Tongue (tissue), 2 donors: ENCODE results near the gene DHDH. TPM values are rescaled to one million over a fixed set of nuclear protein-coding genes. Genes with fewer than 3 reads are reported as not detected.
"Not testable (repeated sequence)": the region's sequence is repeated elsewhere in the genome, so short reads cannot be mapped to it uniquely, and the experiment has no call there.

Experiments used
- DNase-seq: peaks from one replicate; pipeline ENCODE4 v3.0.0-alpha.2; 2015
- total RNA-seq: library from RNA; depleted of rRNA; stranded (reverse); fragments of >200 nt; gene quantifications from one replicate; pipeline ENCODE4 v1.2.3, GENCODE V29; 2014

The DHDH gene
- total RNA-seq, 1 donor from 2014 or later: not detected

DNA sequence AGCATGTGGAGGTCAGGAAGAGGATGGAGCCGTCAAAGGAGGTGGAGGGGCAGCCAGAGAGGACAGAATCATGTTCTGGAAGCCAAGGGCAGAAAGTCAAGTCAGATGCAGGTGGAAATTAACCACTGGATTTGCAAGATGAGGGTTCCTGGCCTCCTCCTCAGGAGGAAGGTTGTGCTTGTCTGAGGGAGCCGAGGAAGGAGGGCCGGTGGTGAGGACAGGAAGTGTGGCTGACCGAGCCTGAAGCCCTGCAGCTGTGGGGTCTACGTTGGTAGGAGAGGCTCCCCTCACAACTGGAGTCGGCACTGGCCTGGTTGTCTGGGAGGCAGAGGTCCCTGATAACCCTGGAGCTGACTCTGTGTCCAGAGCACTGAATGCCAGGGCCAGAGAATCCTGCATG is 15.4 kb upstream of the DHDH start:
- no peak for DNase-seq

DNA sequence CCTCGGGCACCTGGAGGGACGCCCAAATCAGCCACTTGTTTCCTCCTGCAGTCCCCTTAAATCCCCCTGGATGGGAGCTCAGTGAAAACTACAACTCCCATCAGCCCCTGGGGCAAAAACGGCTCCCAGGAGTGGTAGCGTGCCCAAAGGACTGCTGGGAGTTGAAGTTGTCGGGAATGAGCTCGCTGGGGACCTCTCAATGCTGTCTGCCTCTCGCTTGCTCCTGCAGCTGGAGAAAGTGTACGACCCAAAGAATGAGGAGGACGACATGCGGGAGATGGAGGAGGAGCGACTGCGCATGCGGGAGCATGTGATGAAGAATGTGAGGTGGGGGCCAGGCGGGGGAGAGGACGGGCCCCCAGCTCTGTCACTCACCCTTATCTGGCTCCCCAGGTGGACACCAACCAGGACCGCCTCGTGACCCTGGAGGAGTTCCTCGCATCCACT is 14.7 kb upstream of the DHDH start:
- peak; percentile 53 for DNase-seq

DNA sequence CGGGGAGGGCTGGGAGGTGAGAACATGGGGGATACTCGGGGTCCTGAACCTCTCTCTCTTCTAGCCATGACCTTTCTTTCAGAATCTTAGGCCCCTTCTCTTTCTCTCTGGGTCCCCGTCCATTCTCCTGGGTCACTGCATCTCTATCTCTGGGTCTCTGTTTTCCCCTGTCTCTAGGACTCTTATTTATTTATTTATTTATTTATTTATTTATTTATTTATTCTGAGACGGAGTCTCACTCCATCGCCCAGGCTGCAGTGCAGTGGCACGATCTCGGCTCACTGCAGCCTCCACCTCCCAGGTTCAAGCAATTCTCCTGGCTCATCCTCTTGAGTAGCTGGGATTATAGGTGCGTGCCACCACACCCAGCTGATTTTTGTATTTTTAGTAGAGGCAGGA is 14.2 kb upstream of the DHDH start:
- not testable (repeated sequence) for DNase-seq

DNA sequence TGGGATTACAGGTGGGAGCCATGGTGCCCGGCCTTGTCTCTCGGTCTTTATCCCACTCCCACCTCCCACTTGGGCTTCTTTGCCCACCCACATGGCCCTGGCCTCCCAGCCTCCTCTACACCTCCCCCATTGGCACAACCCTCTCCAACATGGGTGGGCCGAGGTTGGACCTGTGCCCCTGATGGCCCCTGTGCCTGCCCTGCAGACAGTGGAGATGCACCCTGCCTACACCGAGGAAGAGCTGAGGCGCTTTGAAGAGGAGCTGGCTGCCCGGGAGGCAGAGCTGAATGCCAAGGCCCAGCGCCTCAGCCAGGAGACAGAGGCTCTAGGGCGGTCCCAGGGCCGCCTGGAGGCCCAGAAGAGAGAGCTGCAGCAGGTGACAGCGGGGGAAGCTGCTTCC is 12.6 kb upstream of the DHDH start:
- DNase-seq: no peak

DNA sequence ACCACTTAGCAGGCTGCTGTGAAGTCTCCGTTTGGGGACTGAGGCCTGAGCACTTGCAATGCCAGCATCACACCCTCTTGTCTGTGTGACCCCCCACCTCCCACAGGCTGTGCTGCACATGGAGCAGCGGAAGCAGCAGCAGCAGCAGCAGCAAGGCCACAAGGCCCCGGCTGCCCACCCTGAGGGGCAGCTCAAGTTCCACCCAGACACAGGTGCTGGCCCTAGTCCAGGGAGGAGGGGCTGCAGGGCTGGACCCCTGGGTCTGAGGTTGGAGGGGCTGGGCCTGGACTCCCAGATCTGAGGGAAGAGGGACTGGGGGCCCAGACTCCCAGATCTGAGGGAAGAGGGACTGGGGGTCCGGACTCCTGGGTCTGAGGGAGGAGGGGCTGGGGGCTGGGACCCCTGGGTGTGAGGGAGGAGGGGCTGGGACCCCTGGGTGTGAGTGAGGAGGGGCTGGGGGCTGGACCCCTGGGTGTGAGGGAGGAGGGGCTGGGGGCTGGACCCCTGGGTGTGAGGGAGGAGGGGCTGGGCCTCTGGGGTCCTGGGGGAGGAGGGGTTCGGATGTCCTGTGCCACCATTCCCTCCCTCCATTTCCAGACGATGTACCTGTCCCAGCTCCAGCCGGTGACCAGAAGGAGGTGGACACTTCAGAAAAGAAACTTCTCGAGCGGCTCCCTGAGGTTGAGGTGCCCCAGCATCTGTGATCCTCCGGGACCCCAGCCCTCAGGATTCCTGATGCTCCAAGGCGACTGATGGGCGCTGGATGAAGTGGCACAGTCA is 11.6 kb upstream of the DHDH start:
- no peak for DNase-seq

DNA sequence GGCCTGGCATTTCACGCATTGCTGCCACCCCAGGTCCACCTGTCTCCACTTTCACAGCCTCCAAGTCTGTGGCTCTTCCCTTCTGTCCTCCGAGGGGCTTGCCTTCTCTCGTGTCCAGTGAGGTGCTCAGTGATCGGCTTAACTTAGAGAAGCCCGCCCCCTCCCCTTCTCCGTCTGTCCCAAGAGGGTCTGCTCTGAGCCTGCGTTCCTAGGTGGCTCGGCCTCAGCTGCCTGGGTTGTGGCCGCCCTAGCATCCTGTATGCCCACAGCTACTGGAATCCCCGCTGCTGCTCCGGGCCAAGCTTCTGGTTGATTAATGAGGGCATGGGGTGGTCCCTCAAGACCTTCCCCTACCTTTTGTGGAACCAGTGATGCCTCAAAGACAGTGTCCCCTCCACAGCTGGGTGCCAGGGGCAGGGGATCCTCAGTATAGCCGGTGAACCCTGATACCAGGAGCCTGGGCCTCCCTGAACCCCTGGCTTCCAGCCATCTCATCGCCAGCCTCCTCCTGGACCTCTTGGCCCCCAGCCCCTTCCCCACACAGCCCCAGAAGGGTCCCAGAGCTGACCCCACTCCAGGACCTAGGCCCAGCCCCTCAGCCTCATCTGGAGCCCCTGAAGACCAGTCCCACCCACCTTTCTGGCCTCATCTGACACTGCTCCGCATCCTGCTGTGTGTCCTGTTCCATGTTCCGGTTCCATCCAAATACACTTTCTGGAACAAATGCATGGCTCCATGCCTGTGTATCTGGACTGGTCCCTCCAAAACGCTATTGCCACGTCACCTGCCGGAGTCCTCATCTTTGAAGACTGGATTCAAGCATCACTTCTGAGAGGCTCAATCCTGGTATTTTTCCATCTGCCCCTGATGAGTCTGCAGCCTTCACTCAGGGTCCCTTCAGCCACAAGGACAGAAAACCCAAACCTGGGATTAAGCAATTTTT is 10.7 kb upstream of the DHDH start:
- no peak for DNase-seq

DNA sequence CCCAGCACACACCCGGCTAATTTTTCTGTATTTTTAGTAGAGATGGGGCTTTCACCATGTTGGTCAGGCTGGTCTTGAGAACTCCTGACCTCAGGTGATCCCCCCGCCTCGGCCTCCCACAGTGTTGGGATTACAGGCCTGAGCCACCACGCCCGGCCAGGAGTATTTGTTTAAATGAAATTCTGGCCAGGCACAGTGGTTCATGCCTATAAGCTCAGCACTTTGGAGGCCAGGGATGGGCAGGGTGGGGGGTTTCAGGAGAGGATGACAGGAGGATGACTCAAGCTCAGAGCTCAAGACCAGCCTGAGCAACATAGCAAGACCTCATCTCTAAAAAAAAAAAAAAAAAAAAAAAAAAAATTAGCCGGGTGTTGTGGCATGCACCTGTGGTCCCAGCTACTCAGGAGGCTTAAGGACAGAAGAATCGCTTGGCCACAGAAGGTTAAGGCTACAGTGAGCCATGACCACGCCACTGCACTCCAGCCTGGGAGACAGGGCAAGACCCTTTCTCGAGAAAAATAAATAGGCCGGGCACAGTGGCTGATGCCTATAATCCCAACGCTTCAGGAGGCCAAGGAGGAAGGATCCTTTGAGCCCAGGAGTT is 8.2 kb upstream of the DHDH start:
- DNase-seq: no peak

DNA sequence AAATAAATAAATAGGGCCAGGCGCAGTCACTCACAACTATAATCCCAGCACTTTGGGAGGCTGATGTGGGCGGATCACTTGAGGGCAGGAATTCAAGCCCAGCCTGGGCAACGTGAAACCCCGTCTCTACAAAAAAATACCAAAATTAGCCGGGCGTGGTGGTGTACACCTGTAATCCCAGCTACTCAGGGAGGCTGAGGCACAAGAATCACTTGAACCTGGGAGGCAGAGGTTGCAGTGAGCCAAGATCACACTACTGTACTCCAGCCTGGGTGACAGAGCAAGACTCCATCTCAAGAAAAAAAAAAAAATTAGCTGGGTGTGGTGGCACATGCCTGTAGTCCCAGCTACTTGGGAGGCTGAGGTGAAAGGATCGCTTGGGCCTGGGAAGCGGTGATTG is 7.6 kb upstream of the DHDH start:
- not testable (repeated sequence) for DNase-seq

DNA sequence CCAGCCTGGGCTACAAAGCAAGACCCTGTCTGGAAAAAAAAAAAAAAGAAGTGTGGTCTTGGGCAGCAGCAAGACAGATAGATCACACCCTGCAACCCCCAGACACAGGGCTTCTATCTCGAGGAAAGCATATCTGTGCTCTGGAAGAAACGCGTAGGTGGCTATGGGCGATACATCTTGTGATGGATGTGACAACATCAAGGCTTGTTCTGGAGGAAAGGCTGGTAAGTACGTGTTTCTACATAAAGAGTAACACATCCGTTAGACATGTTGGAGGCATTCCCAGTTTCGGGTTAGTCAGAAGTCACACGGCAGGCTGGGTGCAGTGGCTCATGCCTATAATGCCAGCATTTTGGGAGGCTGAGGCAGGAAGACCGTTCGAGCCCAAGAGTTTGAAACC is 6.6 kb upstream of the DHDH start:
- peak; percentile 48 for DNase-seq

DNA sequence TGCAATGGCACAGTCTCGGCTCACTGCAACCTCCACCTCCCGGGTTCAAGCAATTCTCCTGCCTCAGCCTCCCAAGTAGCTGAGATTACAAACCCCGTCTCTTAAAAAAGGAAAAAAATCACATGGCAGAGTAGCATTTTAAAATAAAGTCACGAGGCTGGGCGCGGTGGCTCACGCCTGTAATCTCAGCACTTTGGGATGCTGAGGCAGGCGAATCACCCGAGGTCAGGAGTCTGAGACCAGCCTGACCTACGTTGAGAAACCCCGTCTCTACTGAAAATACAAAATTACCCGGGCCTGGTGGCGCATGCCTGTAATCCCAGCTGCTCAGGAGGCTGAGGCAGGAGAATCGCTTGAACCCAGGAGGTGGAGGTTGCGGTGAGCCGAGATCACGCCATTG is 5.8 kb upstream of the DHDH start:
- DNase-seq: not testable (repeated sequence)

DNA sequence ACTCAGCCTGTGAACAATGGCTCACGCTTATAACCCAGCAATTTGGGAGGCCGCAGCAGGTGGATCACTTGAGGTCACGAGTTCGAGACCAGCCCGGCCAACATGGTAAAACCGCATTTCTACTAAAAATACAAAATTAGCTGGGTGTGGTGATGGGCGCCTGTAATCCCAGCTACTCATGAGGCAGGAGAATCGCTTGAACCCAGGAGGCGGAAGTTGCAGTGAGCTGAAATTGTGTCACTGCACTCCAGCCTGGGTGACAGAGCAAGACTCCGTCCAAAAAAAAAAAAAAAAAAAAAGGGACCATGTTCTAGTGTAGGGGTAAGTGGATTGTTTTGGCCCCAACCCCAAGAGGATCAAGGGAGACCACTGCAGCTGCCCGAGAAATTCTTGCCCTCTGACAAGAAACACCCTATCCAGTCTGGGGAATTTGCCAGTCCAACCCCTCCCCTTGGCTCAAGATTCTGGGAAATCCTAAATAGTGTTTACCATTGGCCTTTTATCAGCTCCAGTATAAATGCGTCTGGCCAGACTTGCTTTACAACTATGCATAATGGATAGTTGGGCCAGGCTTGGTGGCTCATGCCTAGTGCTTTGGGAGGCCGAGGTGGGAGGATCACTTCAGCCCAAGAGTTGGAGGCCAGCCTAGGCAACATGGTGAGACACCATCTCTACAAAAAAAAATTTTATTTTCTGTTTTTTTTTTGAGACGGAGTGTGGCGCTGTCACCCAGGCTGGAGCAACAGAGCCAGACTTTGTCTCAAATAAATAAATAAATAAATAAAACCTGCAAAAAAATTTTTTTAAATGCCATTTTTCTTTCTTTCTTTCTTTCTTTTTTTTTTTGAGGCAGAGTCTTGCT is 5.1 kb upstream of the DHDH start:
- DNase-seq: peak; percentile 76

DNA sequence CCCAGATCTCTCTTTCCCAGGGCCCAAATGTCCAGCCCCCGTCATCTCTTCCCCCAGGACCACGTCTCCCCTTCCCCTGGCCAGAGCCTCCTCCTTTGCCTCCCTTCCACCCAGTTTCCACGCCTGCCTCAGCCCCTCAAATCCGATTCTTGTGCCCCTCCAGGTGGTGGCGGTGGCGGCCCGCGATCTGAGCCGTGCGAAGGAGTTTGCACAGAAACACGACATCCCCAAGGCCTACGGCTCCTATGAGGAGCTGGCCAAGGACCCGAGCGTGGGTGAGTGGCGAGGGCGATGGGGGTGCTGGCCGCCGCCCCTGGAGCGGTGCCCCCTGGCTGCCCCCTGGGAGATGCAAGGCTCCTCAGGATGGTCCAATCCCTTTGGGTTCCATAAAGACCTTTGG is 1.3 kb downstream of the DHDH start:
- no peak for DNase-seq

DNA sequence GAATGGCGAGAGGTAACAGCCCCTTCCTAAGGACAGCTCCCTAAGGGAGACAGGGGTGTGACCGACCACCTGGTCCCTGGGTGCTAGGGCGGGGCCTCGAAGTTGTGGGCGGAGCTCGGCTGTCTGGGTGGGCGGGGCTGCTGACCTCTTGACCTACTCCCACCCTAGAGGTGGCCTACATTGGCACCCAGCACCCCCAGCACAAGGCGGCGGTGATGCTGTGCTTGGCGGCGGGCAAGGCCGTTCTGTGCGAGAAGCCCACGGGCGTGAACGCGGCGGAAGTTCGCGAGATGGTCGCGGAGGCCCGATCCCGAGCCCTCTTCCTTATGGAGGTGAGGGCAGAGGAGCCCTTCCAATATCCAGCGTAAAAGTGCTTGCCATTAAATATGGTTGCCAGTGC is 2.4 kb downstream of the DHDH start:
- DNase-seq: no peak

DNA sequence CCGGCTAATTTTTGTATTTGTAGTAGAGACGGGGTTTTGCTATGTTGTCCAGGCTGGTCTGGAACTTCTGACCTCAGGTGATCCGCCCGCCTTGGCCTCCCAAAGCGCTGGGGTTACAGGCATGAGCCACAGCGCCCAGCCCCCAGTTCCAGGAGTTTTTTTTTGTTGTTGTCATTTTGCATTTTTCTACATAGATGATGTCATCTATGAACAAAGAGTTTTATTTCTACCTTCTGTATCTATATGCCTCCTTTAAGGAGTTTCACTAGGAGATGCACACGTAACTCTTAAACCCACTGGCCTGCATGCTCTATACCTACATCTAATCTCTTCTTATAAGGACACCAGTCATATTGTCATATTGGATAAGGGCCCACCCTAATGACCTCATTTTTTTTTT is 4.8 kb downstream of the DHDH start:
- no peak for DNase-seq

DNA sequence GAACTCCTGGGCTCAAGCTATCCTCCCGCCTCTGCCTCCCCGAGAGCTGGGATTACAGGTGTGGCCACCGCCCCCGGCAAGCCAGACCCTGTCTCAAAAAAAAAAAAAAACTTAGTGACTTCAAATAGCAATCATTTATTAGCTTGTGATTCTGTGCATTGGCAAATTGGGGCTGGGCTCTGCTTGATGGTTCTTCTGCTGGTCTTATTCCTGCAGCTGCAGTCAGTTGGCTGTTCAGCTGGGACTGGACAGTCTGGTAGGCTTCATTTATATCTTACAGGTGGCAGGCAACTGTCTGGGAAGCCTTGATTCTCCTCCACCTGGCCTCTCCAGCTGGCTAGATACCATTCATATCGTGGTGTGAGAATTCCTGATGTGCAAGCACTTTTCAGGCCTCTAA is 7.4 kb downstream of the DHDH start:
- DNase-seq: no peak

DNA sequence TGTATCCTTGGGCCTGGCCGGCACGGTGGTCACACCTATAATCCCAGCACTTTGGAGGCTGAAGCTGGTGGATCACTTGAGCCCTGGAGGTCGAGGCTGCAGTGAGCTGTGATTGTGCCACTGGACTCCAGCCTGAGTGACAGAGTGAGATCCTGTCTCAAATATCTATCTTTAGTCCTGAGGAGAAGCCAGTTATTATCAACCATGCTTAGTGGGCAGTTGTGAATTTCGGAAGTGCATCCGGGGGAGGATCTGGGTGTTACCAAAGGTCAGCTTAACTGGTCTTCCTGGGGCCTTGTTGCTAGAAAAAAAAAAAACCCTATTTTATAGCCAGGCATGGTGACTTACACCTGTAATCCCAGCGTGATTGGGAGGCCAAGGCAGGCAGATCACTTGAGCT is 9.6 kb downstream of the DHDH start:
- no peak for DNase-seq

DNA sequence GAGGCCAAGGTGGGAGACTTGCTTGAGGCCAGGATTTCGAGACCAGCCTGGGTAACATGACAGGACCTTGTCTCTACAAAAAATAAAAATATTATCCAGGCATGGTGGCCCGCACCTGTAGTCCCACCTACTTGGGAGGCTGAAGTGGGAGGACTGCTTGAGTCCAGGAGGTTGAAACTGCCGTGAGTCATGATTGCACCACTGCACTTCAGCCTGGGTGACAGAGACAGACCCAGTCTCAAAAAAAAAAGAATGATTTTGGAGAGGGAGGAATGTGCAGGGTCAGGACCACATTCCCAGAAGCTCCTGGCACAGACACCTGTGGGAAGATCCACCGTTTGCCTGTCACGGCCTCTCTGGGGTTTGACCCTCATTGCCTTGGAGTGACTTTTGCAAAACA is 11.9 kb downstream of the DHDH start:
- no peak for DNase-seq

DNA sequence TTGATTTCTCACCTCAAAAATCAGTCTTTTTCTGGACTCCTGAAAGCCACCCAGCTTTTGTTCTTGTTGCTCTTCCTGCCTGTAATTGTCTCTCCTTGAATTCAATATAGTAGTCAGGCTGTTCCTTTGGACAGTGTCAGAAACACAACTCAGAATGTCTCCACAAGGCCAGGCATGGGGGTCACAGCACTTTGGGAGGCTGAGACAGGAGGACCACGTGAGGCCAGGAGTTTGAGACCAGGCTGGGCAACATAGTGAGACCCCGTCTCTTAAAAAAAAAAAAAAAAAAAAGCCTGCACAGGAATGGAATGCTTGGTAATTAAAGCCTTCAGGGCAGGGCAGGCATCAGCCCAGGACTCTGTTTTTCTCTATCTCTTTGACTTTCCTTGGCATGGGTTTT is 12.3 kb downstream of the DHDH start:
- no peak for DNase-seq

DNA sequence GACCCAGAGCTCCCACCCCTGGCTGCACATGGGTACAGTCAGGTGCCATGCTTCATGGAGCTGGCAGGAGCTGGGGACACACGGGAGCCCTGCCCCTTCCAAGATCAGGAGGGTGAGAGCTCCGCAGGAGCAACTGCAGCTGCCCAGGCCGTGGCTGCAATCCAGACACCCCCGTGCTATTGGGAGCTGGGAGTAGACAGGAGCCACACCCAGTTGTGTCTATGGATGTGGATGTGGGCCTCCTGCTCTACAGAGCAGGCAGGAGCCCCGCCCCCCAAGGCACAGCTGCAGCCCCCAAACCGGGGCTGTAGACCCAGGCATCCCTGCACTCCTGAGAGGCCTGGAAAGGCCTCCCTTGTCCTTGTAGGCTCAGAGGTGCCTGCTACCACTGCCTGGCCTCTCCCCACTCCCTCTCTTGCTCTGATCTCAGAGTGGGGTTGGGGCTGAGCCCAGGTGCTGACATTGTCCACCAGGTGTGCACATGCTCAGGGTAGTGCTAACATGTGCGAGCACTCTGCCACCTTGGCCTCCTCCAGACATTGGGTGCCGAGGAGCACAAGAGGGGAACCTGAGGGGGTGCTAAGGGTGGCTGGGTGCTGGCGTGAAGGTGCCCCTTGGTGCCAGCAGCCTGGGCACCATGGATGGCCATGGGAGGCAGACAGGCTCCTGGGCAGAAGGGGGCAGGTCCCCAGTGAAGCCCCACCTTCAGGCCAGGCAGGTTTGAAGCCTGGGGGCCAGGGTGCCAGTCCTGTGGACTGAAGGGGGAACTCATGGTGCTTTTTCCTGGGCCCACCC is 13.2 kb downstream of the DHDH start:
- DNase-seq: peak; percentile 57

DNA sequence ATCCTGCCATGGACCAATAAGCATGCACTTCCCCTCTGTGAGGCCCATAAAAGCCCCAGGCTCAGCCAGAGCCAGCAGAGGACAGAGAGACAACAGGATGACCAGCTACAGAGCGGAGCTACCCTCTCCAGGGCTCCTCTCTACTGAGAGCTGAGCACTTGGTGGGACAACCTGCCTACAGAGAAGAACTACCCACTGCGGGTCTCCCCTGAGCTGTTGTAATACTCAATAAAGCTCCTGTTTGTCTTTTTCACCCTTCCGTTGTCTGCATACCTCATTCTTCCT is 13.7 kb downstream of the DHDH start:
- no peak for DNase-seq

DNA sequence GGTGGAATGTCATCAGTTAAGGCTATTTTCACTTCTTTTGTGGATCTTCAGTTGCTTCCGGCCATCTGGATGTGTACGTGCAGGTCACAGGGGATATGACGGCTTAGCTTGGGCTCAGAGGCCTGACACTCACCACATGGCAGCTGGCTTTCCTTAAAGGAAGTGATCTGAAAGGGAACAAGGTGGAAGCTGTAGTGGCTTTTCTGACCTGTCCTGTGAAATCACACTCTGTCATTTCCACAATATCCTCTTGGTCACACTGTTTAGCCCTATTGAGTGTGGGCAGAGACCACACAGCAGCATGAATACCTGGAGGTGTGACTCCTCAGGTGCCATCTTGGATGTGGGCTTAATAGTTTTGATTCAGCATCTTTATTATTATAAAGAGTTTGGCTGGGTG is 16.7 kb downstream of the DHDH start:
- DNase-seq: no peak
